HG02642 (cell line): ENCODE results near the gene KRTAP16-1.
"Not testable (repeated sequence)": the region's sequence is repeated elsewhere in the genome, so short reads cannot be mapped to it uniquely, and the experiment has no call there.

Experiments
- ATAC-seq: cut with Tn5 transposase; IDR thresholded peaks from one replicate; pipeline ENCODE4 v1.9.1; 2021; ENCODE audit warnings: mild to moderate bottlenecking; ENCODE audit not compliant: unreplicated experiment, poor library complexity

Gene KRTAP16-1

GRCh38 chr17:41308918-41309359 is at the start of gene KRTAP16-1:
TSS of gene KRTAP16-1 (minus strand) at chr17:41309309. CDS start at chr17:41309253, 56 bp downstream.
- no peak for ATAC-seq

GRCh38 chr17:41354536-41354935 is 45.4 kb upstream of the KRTAP16-1 start:
- no peak for ATAC-seq

- ATAC-seq, result no peak
Measured at GRCh38 chr17:41352597-41353366, 43.7 kb upstream of the KRTAP16-1 start.

GRCh38 chr17:41351177-41351576 is 42.1 kb upstream of the KRTAP16-1 start:
- ATAC-seq, result no peak

- not testable (repeated sequence) for ATAC-seq
Measured at GRCh38 chr17:41350381-41350878, 41.3 kb upstream of the KRTAP16-1 start, which contains the start of gene KRT33A. TSS of gene KRT33A (minus strand) at chr17:41350828. CDS start at chr17:41350767, 61 bp downstream.

- no peak for ATAC-seq
Measured at GRCh38 chr17:41347869-41348760, 39.0 kb upstream of the KRTAP16-1 start.

GRCh38 chr17:41346421-41346820 is 37.3 kb upstream of the KRTAP16-1 start:
- ATAC-seq, result not testable (repeated sequence)

GRCh38 chr17:41345992-41346391 is 36.9 kb upstream of the KRTAP16-1 start:
- no peak for ATAC-seq

GRCh38 chr17:41343029-41343428 is 33.9 kb upstream of the KRTAP16-1 start:
- ATAC-seq, result no peak

GRCh38 chr17:41340934-41341861 is 32.1 kb upstream of the KRTAP16-1 start:
- ATAC-seq, result no peak

- no peak for ATAC-seq
Measured at GRCh38 chr17:41340494-41340893, 31.4 kb upstream of the KRTAP16-1 start.

- no peak for ATAC-seq
Measured at GRCh38 chr17:41339571-41340172, 30.6 kb upstream of the KRTAP16-1 start.

GRCh38 chr17:41338961-41339485 is 29.9 kb upstream of the KRTAP16-1 start:
- ATAC-seq, result no peak

- no peak for ATAC-seq
Measured at GRCh38 chr17:41335747-41336146, 26.6 kb upstream of the KRTAP16-1 start.

GRCh38 chr17:41334385-41335305 is 25.5 kb upstream of the KRTAP16-1 start:
- ATAC-seq, result no peak

GRCh38 chr17:41333836-41334235 is 24.7 kb upstream of the KRTAP16-1 start:
- no peak for ATAC-seq

- no peak for ATAC-seq
Measured at GRCh38 chr17:41333098-41333497, 24.0 kb upstream of the KRTAP16-1 start.

- no peak for ATAC-seq
Measured at GRCh38 chr17:41332239-41332638, 23.1 kb upstream of the KRTAP16-1 start.
